NCI-H1930 (cell line): ENCODE measurements around the gene TEKT5.
"Not testable (repeated sequence)": the region's sequence is repeated elsewhere in the genome, so short reads cannot be mapped to it uniquely, and the experiment has no call there.

Experiments used
- DNase-seq, 2 experiments: peaks; one replicate each; lab custom pipeline; 2025; lab: John Stamatoyannopoulos, UW

TEKT5 gene

DNA sequence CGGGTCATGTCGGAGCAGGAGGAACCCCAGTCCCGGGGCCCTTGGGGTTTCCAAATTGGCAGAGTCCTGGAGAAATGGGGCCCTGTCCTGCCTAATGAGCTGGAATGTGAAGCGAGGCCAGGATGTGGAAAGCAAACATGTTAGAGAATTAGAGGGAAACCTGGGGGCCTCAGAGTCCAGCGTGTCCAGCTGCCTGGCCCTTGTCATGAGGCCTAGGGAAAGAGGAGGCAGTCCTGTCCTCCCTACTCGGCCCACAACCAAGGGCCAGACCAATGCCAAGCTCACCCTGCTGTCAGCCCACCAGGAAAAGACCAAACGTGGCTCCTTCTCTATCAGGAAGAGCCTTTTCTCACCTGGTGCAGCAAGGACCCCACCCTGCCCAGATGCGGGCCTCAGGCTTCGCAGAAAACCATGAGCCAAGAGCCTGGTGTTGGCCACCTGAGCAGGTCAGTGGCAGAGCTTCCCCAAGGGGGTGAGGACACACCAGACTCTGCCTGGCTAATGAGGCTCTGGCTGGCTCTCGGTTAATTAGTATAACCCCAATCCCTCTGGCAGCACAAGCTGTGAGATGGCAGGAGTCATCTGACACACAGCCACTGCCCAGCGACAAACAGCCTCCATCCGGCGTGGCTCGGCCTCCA lies 10.1 kb downstream of the TEKT5 start:
- DNase-seq, result no peak

DNA sequence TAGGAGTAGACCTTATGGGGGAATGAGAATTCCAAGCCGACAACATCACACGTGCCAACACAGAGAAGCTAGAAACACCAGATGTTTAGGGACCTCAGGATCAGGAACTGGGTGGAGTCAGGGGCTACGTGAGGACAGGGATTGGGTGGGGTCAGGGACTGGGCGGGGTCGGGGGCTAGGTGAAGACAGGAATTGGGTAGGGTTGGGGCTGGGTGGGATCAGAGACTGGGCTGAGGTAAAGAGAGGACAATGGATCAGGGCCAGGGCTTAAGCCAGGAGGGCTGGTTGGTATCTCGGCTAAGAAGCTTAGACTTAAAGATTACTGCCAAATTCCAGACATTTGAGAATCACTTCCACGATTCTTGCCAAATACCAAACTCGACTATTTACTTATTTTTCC lies 11.6 kb downstream of the TEKT5 start:
- no peak for DNase-seq

DNA sequence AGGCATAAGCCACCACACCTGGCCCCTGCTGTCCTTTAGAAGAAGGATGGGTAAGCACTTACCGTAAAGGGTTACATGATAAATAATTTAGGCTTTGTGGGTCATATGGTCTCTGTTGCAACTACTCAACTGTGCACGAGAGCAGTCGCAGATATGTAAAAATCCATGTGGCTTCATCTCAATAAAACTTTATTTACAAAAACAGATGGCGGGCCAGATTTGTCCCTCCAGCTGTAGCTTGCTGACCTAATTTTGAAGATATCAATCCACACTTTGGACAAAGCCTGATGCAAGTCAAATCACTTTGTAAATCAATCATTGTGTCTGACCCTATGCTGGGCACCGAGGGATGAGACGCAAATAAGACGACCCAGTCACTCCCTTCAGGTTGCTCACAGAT lies 12.1 kb downstream of the TEKT5 start:
- no peak for DNase-seq

DNA sequence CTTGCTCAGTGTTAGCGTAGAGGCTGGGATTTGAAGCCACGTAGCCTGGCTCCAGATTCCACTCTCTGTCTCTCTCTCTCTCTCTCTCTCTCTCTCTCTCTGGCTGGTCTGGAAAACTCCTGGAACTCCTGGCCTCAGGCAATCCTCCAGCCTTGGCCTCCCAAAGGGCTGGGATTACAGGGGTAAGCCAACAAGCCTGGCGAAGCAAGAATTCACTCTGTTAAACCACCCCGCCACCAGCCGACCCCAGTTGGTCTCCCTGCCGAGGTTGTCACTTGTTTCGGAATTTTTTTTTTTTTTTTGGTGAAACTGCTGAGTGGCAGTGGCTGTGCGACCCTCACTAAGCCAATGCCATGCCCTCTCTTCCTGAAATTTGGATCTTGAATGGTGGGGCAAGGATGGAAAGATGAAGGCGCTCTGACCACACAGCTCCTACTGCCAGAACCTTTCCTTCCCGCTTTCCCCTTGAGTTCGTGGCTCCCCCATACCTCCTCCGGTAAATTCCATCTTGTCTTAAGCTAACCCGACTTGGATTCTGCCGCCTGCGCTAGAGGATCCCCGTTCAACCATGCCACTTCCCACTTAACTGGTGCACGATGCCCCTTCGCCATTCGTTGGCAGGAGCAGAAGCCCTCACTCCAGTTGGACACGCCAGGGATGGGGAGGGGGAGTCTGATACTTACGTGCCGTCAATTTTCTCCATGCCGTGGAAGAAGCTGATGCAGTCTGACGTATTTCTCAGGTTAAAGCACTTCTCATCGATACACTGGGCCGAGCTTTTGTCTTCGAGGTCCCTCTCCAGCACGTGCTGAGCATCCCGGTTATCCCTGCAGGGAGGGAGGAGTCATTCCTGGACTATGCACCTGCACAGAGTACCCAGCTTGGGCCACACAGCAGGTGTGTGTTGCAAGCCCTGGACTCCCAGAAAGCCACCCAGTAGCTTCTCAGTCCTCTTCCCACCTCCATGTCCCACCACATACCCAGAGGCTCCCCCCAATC lies 13.1 kb downstream of the TEKT5 start:
- DNase-seq, result no peak

DNA sequence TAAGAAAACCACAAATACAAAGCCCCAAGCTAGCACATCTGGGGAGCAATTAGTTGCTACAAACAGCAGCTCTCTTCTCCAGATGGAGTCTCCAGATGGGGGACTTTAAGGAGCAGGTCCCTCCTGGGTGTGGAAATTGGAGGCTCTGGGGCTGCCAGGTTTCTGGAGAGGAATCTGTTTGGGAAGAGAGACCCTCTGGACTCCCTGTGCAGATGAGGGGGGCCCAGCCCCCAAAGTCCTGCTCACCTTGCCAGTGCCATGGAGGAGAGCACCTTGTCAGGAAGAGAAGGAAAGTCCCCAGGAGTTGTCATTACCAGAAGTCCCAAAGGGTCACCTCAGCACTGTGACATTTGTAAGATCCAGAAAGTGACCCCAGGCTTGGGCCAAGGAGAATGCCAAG lies 14.8 kb downstream of the TEKT5 start:
- DNase-seq, result no peak

DNA sequence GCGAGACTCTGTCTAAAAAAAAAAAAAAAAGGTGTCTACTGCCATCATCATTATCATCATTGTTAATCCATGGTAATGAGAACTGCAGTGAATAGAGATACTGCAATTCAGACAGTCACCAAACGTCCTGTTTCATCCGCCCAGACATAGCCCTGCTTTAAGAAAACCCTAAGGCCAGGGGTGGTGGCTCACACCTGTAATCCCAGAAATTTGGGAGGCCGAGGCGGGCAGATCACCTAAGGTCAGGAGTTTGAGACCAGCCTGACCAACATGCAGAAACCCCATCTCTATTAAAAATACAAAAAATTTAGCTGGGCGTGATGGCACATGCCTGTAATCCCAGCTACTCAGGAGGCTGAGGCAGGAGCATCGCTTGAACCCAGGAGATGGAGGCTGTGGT lies 15.3 kb downstream of the TEKT5 start:
- DNase-seq, result not testable (repeated sequence)

DNA sequence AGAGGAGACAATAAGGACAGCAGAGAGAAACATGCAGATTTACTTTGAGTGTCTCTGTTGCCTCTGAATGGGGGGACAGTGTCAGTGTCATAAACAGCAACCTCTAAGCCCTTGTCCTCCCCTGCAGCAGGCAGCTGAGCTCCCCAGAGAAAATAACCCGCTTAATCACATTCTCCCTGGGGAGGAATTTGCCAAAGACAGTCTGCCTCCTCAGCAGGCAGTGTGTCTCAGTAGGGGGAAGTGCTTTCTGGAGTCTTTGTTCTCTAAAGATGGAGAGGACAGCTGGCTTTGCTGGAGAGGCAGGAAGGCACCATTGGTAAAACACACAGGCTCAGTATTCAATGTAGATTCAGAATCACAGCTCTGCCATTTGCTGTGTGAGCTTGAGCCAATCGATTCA lies 16.1 kb downstream of the TEKT5 start:
- no peak for DNase-seq

DNA sequence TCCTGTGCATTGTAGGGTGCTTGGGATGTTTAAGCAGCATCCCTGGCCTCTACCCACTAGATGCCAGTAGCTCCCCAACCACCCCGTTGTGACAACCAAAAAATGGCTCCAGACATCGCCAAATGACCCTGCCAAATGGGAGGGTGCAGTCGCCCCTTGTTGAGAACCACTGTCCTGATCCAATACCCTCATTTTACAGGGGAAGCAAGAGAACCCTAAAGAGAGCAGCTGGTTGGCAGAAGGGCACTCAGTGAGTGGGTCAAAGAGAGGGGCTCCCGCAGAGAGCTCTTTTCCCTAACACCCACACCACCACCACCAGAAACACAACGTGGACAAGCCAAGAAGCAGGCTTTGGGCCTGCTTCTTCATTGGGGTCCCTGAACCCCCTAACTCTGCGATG lies 18.4 kb downstream of the TEKT5 start:
- no peak for DNase-seq

DNA sequence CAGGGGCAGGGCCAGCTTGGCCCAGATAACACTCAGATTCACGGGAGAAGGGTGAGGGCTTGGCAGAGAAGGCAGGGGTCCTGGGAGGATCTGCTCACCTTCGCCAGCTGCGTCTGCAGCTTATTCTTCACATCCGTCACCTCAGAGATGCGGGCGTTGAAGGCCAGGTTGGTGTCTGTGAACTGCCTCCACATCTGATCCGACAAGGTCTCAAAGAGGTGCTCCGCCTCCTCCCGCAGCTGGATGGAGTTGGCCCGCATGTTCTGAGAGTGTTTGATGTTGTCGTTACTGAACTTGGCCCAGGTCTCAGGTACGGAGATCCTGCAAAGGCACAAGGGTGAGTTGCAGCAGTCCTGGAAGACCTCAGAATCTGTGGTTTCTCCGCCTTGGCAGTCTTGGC lies 18.9 kb downstream of the TEKT5 start:
- no peak for DNase-seq

DNA sequence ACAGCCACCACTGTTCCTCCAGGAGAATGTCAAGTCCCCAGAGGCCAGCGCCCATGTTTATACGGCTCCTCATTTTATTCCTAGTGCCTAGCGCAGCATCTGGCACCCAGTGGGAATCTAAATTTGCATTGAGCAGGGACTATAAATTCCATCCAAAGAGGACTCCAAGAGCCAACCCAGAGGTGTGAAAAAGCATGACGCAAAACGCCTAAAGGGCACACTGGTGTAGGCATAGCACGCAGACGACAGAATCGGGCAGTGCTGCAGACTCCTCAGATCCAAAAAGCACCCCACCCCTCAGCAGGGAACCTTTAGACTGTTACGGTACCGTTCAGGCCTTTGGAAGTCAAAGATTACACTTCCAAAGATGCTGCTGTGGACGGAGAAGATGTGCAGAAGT lies 19.5 kb downstream of the TEKT5 start:
- no peak for DNase-seq

DNA sequence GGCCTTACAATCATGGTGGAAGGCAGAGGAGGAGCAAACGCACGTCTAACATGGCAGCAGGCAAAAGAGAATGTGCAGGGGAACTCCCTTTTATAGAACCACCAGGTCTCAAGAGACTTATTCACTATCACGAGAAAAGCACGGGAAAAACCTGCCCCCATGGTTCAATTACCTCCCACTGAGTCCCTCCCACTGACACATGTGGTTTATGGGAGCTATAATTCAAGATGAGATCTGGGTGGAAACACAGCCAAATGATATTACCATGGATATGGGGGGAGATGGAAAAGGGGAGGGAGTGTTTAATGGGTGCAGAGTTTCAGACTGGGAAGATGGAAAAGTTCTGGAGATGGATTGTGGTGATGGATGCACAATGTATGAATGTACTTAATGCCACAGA lies 23.0 kb downstream of the TEKT5 start:
- no peak for DNase-seq

DNA sequence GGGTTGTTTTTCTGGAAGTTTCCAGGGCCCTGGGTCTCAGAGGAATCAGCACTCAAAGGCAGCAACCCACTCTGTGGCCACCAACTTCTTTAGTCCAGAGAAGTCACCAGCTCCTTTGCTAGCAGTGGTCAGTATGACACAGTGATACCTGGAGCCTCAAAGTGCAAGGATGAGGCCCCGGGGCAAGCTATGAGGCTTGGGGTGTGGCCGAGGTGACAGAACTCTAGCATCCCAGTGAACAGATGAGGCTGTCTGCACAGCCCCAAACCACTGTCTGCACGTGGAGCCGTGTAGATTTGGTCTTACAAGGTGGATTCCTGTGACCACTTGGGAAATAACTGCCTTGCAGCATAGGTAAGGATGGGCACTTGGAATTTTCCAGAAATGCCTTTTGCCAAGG lies 24.9 kb downstream of the TEKT5 start:
- DNase-seq, result no peak

DNA sequence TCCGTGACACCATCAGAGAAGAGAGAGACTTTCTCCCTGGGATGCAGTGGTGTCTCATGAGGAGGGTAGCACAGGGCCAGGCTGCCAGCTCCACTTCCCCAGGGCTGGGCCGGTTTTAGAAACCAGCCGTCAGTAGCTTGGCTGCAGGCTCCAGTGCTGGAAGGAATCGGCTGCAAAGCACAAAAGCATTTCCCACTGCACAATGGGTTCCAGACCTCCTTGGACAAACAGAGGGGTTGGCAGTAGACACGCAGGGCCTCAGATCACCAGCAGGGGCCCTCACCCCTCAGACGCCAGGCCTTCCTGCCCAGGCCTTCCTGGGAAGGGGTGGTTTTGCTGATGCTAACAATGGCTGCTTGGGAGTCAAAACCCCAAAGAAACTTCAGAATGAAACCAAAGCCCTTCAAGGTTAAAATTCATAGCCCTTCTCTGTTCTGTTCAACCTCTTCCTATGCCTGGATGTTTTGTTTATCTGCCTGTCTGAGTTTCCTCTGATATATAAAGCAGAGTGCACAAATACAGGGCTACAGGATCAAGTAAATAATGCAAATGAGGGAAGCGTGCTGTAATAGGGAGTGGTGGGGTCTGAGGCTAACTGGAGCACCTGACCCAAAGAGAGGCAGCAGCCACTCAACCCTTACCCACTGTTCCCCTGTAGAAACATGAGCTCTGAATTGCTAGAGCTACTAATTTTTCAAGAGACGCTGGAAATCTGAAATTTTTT lies 26.2 kb downstream of the TEKT5 start:
- DNase-seq, result no peak

DNA sequence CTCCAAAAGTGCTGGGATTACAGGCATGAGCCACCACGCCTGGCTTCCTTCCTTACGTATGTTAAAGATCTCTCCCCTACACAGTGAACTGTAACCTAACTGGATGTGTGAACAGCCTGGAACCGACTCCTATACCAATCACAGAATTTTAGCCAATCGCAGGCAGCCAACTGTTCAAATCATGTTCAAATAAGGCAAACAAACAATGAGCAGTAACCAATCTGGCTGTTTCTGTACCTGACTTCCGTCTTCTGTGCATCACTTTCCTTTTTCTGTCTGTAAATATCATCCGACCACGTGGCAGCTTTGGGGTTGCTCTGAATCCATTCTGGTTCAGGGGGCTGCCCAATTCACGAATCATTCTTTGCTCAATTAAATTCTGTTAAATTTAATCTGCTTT lies 27.5 kb downstream of the TEKT5 start:
- DNase-seq, result no peak

DNA sequence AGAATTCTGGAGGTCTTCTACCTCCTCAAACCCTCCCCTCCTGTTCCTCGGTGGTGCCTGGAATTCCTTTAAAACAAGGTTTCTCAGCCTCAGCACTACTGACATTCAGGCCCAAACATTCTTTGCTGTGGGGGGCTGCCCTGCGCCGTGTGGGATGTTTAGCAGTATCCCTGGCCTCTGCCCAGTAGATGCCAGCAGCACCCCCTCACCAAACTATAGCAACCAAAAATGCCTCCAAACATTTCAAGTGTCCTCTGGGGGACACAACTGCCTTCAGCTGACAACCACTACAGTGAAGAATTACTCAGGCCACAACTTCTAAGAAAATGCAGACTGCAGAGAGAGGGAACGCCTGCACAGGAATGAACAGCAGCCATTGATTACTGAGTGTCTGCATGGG lies 28.4 kb downstream of the TEKT5 start:
- DNase-seq, result no peak

DNA sequence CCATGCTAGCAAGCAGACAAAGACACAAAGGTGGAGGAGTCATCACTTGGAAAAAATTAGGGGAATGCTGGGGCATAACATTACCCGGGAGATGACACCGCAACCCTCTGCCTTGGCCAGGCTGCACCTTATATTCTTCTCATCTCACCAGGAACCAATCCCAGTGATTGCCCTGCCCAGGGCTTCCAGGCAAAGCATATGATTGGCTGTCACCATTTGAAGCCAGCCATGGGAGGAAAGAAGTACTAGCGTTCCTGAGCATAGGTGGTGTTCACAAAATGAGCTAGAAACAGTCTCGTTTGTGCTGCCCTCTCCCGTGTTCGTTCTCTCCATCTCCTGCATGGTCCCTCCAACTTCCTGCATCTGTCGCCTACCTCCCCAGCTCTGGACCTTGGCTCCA lies 29.6 kb downstream of the TEKT5 start:
- no peak for DNase-seq

DNA sequence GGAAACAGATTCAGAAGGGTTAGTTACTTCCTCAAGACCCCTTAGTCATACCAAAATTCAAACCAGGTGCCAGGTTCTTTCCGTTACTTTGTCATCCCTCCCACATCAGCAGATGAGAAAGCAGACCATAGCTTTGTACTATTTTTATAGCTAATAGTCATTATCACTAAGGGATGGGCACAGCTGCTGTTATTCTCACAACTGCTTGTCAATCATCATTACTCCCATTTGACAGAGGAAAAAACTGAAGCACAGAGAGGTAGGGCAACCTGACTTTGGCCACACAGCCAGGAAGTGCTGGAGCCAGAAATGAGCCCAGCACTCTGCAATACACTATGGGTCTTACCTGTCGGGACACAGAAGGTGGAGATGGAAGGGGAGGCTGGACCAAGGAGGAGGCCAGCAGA lies 30.0 kb downstream of the TEKT5 start:
- DNase-seq, result no peak

DNA sequence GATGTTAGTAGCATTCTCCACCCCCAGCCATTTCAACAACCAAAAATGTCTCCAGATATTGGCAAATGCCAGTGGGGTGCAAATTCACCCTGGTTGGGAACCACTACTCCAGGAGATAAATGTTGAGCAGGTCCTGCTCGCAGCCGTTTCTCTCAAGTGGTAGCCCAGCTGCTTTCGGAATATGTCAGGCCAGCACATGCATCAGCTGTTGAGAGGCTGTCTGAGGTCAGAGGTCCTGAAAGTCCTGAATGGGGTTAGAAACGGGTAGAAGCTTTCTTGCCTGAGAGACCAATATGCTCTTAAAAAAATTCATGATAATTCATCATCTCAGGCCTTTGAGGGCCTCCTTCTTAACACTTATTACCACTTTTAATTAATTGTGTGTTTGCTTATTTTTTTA lies 31.0 kb downstream of the TEKT5 start:
- no peak for DNase-seq

DNA sequence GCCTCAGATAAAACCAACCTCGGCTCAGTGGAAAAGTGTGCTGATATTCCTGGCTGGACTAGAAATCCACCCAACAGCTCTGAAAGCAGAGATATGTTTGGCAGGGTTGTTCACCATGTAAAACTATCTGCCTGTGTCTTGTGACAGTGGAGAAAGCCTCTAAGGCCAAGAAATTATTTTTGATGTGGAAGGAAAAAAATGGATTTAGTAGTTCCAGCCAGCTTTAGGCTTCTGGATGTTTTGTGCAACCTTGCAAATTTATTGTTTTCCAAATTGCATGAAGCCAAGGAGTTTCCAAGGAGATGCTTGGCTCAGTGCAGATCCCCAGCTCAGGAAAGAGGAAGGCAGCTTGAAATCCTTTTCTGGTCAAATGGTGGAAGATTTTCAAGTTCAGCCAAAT lies 31.6 kb downstream of the TEKT5 start:
- no peak for DNase-seq

DNA sequence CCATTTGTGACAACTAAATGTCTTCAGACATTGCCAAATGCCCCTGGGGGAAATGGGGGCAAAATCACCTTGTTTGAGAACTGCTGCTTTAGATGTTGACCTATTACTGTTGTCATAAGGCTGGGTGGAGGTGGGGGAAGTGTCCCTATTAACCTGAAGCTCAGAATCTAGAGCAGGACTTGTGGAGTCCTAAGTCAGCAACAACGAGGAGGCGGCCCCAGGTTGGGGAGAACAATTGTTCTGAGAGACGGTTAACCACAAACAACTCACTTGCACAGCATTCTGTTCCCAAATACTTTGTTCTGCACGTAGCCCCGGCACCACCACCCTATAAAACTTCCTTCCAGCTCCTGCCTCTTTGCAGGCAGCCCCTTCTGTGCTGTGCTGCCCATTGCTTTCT lies 32.5 kb downstream of the TEKT5 start:
- DNase-seq, result no peak

DNA sequence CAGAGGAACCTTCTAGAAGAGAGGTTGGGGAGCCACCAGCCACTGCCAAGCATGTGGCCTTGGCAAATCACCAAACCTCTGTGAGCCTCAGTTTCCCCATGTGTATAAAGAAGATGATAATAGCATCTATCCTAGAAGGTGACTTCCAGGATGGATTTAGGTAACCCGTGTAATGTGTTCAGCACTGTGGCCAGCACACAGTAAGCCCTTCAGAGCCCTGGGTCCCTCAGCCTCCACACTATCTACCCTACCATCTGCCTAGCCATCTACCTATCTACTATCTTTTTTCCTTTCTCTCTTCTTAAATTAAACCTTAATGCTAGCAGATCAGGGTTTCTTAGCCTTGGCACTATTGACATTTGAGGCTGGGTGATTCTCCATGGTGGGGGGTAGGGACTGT lies 33.0 kb downstream of the TEKT5 start:
- no peak for DNase-seq

DNA sequence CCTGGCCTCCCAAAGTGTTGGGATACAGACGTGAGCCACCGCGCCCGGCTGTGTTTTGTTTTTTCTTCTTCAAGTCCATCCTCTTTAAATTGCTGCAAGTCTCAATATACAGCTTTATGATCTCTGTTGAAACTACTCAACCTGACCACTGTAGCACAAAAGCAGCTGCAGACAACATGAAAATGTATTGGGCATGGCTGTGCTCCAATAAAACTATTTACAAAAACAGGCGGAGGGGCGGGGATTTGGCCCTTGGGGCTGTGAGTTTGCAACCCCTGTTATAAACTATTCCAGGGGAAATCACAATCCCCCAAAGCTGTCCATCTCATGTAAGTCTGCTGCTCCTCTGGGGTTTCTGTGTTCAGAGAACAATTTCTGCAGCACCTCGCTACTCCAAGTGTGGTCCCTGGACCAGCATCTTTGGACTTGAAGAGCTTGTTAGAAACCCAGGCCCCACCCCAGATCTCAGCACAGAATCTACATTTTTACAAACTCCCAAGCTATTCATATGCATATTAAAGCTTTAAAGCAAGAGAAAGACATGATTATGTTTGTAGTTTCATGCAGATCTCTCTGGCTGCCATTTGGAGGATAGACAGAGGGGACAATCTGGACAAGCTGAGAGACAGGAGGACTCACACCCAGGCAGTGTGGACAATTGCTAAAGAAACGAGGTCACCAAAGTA lies 33.6 kb downstream of the TEKT5 start:
- no peak for DNase-seq
